Measurements from ENCODE around the gene AFF3. TPM values are rescaled to one million over a fixed set of nuclear protein-coding genes. Genes with fewer than 3 reads are reported as not detected.

AFF3 gene
- total and polyA plus RNA-seq, 4 donors = 4.2 to 90.9 (median 14.6) TPM

GRCh38 chr2:99571533-99571932 is 570.9 kb downstream of the AFF3 start:
- no peak for ATAC-seq (ENCODE audit: insufficient read depth, low FRiP score)
- Histone ChIP-seq H3K27ac (ENCODE audit: low read depth in 1 of 2, low read length in 1 of 2) (no peak overlapping the region), H3K27me3 (ENCODE audit: control insufficient read depth in 3 of 3, insufficient read depth in 3 of 3, low read length in 2 of 3) (no peaks in the 10 kb centered on the region), H3K9ac (ENCODE audit: insufficient read depth in 1 of 2, low read length in 2 of 2) (no peak overlapping the region), H3K9me3 (ENCODE audit: control insufficient read depth in 4 of 4, insufficient read depth in 3 of 4, low read length in 3 of 4) (no peaks in the 10 kb centered on the region), H3K4me3 (no peak overlapping the region), H3K4me1 (ENCODE audit: control insufficient read depth in 5 of 5, insufficient read depth in 5 of 5, low read length in 5 of 5) (no peaks in the 10 kb centered on the region), H3K36me3 (ENCODE audit: control insufficient read depth in 4 of 4, insufficient read depth in 4 of 4, low read length in 4 of 4) (peaks cover 0 to 17% (median 6%) of the 10 kb centered on the region in 4 donors)
- TF ChIP-seq CTCF (IDR thresholded peaks at IDR 0.05; ENCODE audit: control extremely low read depth, extremely low read depth) = no peak
- DNase-seq = no peak
- WGBS, 2 donors = 91 to 95% methylated on average over 4 of the region's 4 CpGs

GRCh38 chr2:99571021-99571420 is 571.4 kb downstream of the AFF3 start:
- Histone ChIP-seq H3K27ac (ENCODE audit: low read depth in 1 of 2, low read length in 1 of 2) (no peak overlapping the region), H3K27me3 (ENCODE audit: control insufficient read depth in 3 of 3, insufficient read depth in 3 of 3, low read length in 2 of 3) (no peaks in the 10 kb centered on the region), H3K9ac (ENCODE audit: insufficient read depth in 1 of 2, low read length in 2 of 2) (no peak overlapping the region), H3K9me3 (ENCODE audit: control insufficient read depth in 4 of 4, insufficient read depth in 3 of 4, low read length in 3 of 4) (no peaks in the 10 kb centered on the region), H3K4me1 (ENCODE audit: control insufficient read depth in 5 of 5, insufficient read depth in 5 of 5, low read length in 5 of 5) (no peaks in the 10 kb centered on the region), H3K36me3 (ENCODE audit: control insufficient read depth in 4 of 4, insufficient read depth in 4 of 4, low read length in 4 of 4) (peaks cover 0 to 17% (median 6%) of the 10 kb centered on the region in 4 donors), H3K4me3 (no peak overlapping the region)
- no peak for ATAC-seq (ENCODE audit: insufficient read depth, low FRiP score)
- no peak for TF ChIP-seq CTCF (IDR thresholded peaks at IDR 0.05; ENCODE audit: control extremely low read depth, extremely low read depth)
- no peak for DNase-seq
- 93 to 95% methylated on average over 4 of the region's 4 CpGs for WGBS, 2 donors

GRCh38 chr2:99569386-99569785 is 573.0 kb downstream of the AFF3 start:
- 92 to 96% methylated on average over 5 of the region's 5 CpGs for WGBS, 2 donors
- TF ChIP-seq CTCF (IDR thresholded peaks at IDR 0.05; ENCODE audit: control extremely low read depth, extremely low read depth) = no peak

GRCh38 chr2:99565227-99565626 is 577.2 kb downstream of the AFF3 start:
- no peak for DNase-seq
- Histone ChIP-seq H3K4me3 (no peak overlapping the region), H3K9me3 (ENCODE audit: control insufficient read depth in 4 of 4, insufficient read depth in 3 of 4, low read length in 3 of 4) (no peaks in the 10 kb centered on the region), H3K9ac (ENCODE audit: insufficient read depth in 1 of 2, low read length in 2 of 2) (no peak overlapping the region), H3K27me3 (ENCODE audit: control insufficient read depth in 3 of 3, insufficient read depth in 3 of 3, low read length in 2 of 3) (no peaks in the 10 kb centered on the region), H3K27ac (ENCODE audit: low read depth in 1 of 2, low read length in 1 of 2) (no peak overlapping the region), H3K36me3 (ENCODE audit: control insufficient read depth in 4 of 4, insufficient read depth in 4 of 4, low read length in 4 of 4) (peaks cover 0 to 18% (median 7%) of the 10 kb centered on the region in 4 donors), H3K4me1 (ENCODE audit: control insufficient read depth in 5 of 5, insufficient read depth in 5 of 5, low read length in 5 of 5) (no peaks in the 10 kb centered on the region)
- no peak for TF ChIP-seq CTCF (IDR thresholded peaks at IDR 0.05; ENCODE audit: control extremely low read depth, extremely low read depth)
- no peak for ATAC-seq (ENCODE audit: insufficient read depth, low FRiP score)
- WGBS, 2 donors = 88 to 93% methylated on average over 7 of the region's 7 CpGs

More at GRCh38 chr2:99569386-99569785, 573.0 kb downstream of the AFF3 start:
- Histone ChIP-seq H3K27me3 (ENCODE audit: control insufficient read depth in 3 of 3, insufficient read depth in 3 of 3, low read length in 2 of 3) (no peaks in the 10 kb centered on the region), H3K9me3 (ENCODE audit: control insufficient read depth in 4 of 4, insufficient read depth in 3 of 4, low read length in 3 of 4) (no peaks in the 10 kb centered on the region), H3K36me3 (ENCODE audit: control insufficient read depth in 4 of 4, insufficient read depth in 4 of 4, low read length in 4 of 4) (peaks cover 0 to 20% (median 8%) of the 10 kb centered on the region in 4 donors), H3K9ac (ENCODE audit: insufficient read depth in 1 of 2, low read length in 2 of 2) (no peak overlapping the region), H3K27ac (ENCODE audit: low read depth in 1 of 2, low read length in 1 of 2) (no peak overlapping the region), H3K4me3 (no peak overlapping the region), H3K4me1 (ENCODE audit: control insufficient read depth in 5 of 5, insufficient read depth in 5 of 5, low read length in 5 of 5) (no peaks in the 10 kb centered on the region)
- DNase-seq = no peak
- no peak for ATAC-seq (ENCODE audit: insufficient read depth, low FRiP score)

Measured in lung (tissue), 12 donors.